LNCAP (cell line): ENCODE data around the gene TMEM185B.
A peak's percentile ranks its signal among the peaks of the same experiment; 100 is the strongest.

Experiments
- CTCF ChIP-seq: fragments of 450-650 bp; IDR thresholded peaks from 2 replicates; pipeline ENCODE4 v1.5.1; 2017; ENCODE audit warnings: mild to moderate bottlenecking

TMEM185B gene

GRCh38 chr2:120233292-120233691, 10.1 kb upstream of the TMEM185B start:
- TF ChIP-seq CTCF = no peak

- no peak for TF ChIP-seq CTCF
These were observed 8.9 kb upstream of the TMEM185B start for GRCh38 chr2:120231974-120232635.

- no peak for TF ChIP-seq CTCF
These were observed 8.4 kb upstream of the TMEM185B start for GRCh38 chr2:120231564-120231973.

- TF ChIP-seq CTCF = no peak
These were observed 7.6 kb upstream of the TMEM185B start for GRCh38 chr2:120230515-120231471.

GRCh38 chr2:120229341-120229740, 6.1 kb upstream of the TMEM185B start:
- TF ChIP-seq CTCF = no peak

GRCh38 chr2:120228503-120228902, 5.3 kb upstream of the TMEM185B start:
- TF ChIP-seq CTCF = peak; percentile 39; the same call in 1 of the 2 replicates

GRCh38 chr2:120227111-120227991, 4.2 kb upstream of the TMEM185B start:
- TF ChIP-seq CTCF = no peak
